Hepatocyte (in vitro differentiated cells): ENCODE results near the gene NCOA6. TPM values are rescaled to one million over a fixed set of nuclear protein-coding genes. Genes with fewer than 3 reads are reported as not detected.

ENCODE experiments used
- DNase-seq: peaks from one replicate; pipeline ENCODE4 v3.0.0-alpha.2; 2016; ENCODE audit warnings: low spot score
- H2AFZ ChIP-seq: fragments of 200-600 bp; sonication (generic); 2 replicates; pipeline ENCODE4 v1.6.0; 2016; ENCODE audit warnings: antibody characterized with exemption, mild to moderate bottlenecking
- H3K27ac ChIP-seq: fragments of 200-600 bp; sonication (generic); 2 replicates; pipeline ENCODE4 v1.5.1; 2016; ENCODE audit warnings: mild to moderate bottlenecking
- H3K27me3 ChIP-seq: fragments of 200-600 bp; sonication (generic); 2 replicates; pipeline ENCODE4 v1.6.1; 2016
- H3K36me3 ChIP-seq: fragments of 200-600 bp; sonication (generic); replicated peaks from 2 replicates; pipeline ENCODE4 v1.5.1; 2016; ENCODE audit warnings: low read depth; ENCODE audit not compliant: insufficient read depth
- H3K4me1 ChIP-seq: fragments of 200-600 bp; sonication (generic); 2 replicates; pipeline ENCODE4 v1.5.1; 2016; ENCODE audit warnings: mild to moderate bottlenecking, moderate library complexity; ENCODE audit not compliant: insufficient read depth
- H3K4me2 ChIP-seq: fragments of 200-600 bp; sonication (generic); 2 replicates; pipeline ENCODE4 v1.6.0; 2016
- H3K4me3 ChIP-seq: fragments of 200-600 bp; sonication (generic); 2 replicates; pipeline ENCODE4 v1.5.1; 2016; ENCODE audit warnings: mild to moderate bottlenecking
- H3K79me2 ChIP-seq: fragments of 200-600 bp; sonication (generic); 2 replicates; pipeline ENCODE4 v1.6.0; 2017; ENCODE audit warnings: mild to moderate bottlenecking
- H3K9me2 ChIP-seq: fragments of 200-600 bp; sonication (generic); replicated peaks from 2 replicates; pipeline ENCODE4 v1.6.0; 2017; ENCODE audit warnings: mild to moderate bottlenecking; ENCODE audit not compliant: insufficient read depth
- H3K9me3 ChIP-seq: fragments of 200-600 bp; sonication (generic); 2 replicates; pipeline ENCODE4 v1.5.1; 2016; ENCODE audit warnings: low read depth, mild to moderate bottlenecking
- H4K20me1 ChIP-seq: fragments of 200-600 bp; sonication (generic); 2 replicates; pipeline ENCODE4 v1.6.0; 2016; ENCODE audit warnings: mild to moderate bottlenecking; ENCODE audit not compliant: insufficient read depth, poor library complexity, severe bottlenecking
- EZH2 ChIP-seq: fragments of 200-600 bp; sonication (generic); IDR thresholded peaks from 2 replicates; pipeline ENCODE4 v1.6.1; 2016; ENCODE audit warnings: antibody characterized with exemption, mild to moderate bottlenecking, borderline replicate concordance
- EZH2phosphoT487 ChIP-seq: fragments of 200-600 bp; sonication (generic); IDR thresholded peaks from one replicate; pipeline ENCODE4 v1.6.1; 2018; ENCODE audit warnings: antibody characterized with exemption, mild to moderate bottlenecking, low read depth, moderate library complexity; ENCODE audit not compliant: unreplicated experiment, severe bottlenecking
- WGBS: methylation state at CpG from one replicate; pipeline ENCODE4 v1.1.6; 2016; ENCODE audit warnings: low lambda C conversion rate; ENCODE audit errors: missing lambda C conversion rate; 5-methylcytosine and 5-hydroxymethylcytosine counted together
- polyA plus RNA-seq: library from polyadenylated mRNA; unstranded; fragments of >200 nt; fragmentation: Nextera tagmentation; extraction: Ambion mirVana; gene quantifications from 2 replicates; pipeline ENCODE4 v1.2.1, GENCODE V29; 2016
- total RNA-seq: library from RNA; depleted of rRNA; stranded (reverse); fragments of >200 nt; gene quantifications from 2 replicates; pipeline ENCODE4 v1.2.3, GENCODE V29; 2014
- TF ChIP-seq, protein P1 (sequence below): fragments of 200-600 bp; sonication (generic); IDR thresholded peaks from 2 replicates; pipeline ENCODE4 v1.5.1; 2016; ENCODE audit warnings: antibody characterized with exemption, mild to moderate bottlenecking; ENCODE audit not compliant: poor library complexity

Gene NCOA6
- total and polyA plus RNA-seq, 2 experiments from 2014 or later = 11.6 to 23.5 TPM

GRCh38 chr20:34774886-34775285 is 50.6 kb downstream of the NCOA6 start:
- no peak for TF ChIP-seq EZH2phosphoT487
- TF ChIP-seq, protein P1, sequence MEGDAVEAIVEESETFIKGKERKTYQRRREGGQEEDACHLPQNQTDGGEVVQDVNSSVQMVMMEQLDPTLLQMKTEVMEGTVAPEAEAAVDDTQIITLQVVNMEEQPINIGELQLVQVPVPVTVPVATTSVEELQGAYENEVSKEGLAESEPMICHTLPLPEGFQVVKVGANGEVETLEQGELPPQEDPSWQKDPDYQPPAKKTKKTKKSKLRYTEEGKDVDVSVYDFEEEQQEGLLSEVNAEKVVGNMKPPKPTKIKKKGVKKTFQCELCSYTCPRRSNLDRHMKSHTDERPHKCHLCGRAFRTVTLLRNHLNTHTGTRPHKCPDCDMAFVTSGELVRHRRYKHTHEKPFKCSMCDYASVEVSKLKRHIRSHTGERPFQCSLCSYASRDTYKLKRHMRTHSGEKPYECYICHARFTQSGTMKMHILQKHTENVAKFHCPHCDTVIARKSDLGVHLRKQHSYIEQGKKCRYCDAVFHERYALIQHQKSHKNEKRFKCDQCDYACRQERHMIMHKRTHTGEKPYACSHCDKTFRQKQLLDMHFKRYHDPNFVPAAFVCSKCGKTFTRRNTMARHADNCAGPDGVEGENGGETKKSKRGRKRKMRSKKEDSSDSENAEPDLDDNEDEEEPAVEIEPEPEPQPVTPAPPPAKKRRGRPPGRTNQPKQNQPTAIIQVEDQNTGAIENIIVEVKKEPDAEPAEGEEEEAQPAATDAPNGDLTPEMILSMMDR = no peak
- no peak for TF ChIP-seq EZH2
- Histone ChIP-seq H3K79me2 (no peaks in the 10 kb centered on the region), H2AFZ (no peak overlapping the region), H3K9me2 (no peaks in the 10 kb centered on the region), H3K4me1 (no peaks in the 10 kb centered on the region), H3K27me3 (no peaks in the 10 kb centered on the region), H4K20me1 (no peaks in the 10 kb centered on the region), H3K27ac (no peak overlapping the region), H3K36me3 (no peaks in the 10 kb centered on the region), H3K9me3 (no peaks in the 10 kb centered on the region), H3K4me3 (no peak overlapping the region), H3K4me2 (no peak overlapping the region)
- no peak for DNase-seq

DNA sequence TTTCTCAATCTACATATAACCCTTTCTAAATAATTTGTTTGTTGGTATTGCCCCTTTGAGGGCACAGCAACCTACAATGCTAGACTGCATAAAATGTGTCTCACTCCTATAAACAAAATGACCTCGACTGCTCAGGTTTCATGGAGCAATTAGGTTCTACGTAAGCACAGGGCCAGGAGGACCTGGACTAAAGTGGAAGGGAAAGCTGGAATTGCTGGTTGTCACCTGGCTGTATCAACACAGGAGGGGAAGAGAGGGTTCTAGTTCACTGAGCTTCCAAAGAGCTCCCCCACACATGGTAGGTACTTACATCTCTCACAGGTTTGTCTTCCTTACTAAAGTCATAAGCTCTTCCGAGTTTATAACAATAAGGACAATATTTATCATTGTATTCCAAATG is 51.0 kb downstream of the NCOA6 start:
- Histone ChIP-seq H2AFZ (no peak overlapping the region), H3K4me3 (no peak overlapping the region), H3K9me2 (no peaks in the 10 kb centered on the region), H3K9me3 (no peaks in the 10 kb centered on the region), H4K20me1 (no peaks in the 10 kb centered on the region), H3K27me3 (no peaks in the 10 kb centered on the region), H3K4me2 (no peak overlapping the region), H3K79me2 (no peaks in the 10 kb centered on the region), H3K27ac (no peak overlapping the region), H3K4me1 (no peaks in the 10 kb centered on the region), H3K36me3 (no peaks in the 10 kb centered on the region)
- no peak for DNase-seq
- TF ChIP-seq, protein P1 = no peak
- TF ChIP-seq EZH2 (no peak), EZH2phosphoT487 (no peak)
- WGBS = 81% methylated on average over 3 of the region's 3 CpGs

DNA sequence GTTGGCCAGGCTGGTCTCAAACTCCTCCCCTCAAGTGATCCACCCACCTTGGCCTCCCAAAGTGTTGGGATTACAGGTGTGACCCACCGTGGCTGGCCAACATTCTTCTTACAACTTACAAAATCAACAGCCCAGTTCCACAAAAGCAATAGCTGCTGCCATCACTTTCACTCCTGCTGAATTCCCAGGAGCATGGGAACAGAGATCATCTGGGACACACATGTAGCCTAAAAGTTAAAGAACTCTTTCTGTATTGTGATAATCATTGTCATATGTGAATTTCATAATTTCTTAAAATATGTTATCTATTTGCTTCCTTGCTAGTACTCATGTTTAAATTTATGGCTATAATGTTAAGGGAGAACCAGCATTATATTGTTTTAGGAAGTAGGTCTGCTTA is 51.7 kb downstream of the NCOA6 start:
- no peaks in the 10 kb centered on the region for H3K79me2 ChIP-seq
- H4K20me1 ChIP-seq = peaks cover 2% of the 10 kb centered on the region
- H3K9me2 ChIP-seq = no peaks in the 10 kb centered on the region
- TF ChIP-seq, protein P1 = no peak
- TF ChIP-seq EZH2 (no peak), EZH2phosphoT487 (no peak)
- H3K27ac ChIP-seq = no peak overlapping the region
- H3K9me3 ChIP-seq = no peaks in the 10 kb centered on the region
- no peaks in the 10 kb centered on the region for H3K4me1 ChIP-seq
- no peaks in the 10 kb centered on the region for H3K36me3 ChIP-seq
- no peak overlapping the region for H3K4me3 ChIP-seq
- DNase-seq = no peak
- no peak overlapping the region for H3K4me2 ChIP-seq
- 69% methylated on average over 1 of the region's 1 CpG for WGBS
- no peaks in the 10 kb centered on the region for H3K27me3 ChIP-seq
- no peak overlapping the region for H2AFZ ChIP-seq

- no peaks in the 10 kb centered on the region for H3K36me3 ChIP-seq
These were observed 53.0 kb downstream of the NCOA6 start for GRCh38 chr20:34772437-34772836.

More at GRCh38 chr20:34772437-34772836, 53.0 kb downstream of the NCOA6 start:
- Histone ChIP-seq H3K9me3 (no peaks in the 10 kb centered on the region), H3K4me1 (no peaks in the 10 kb centered on the region), H3K27me3 (no peaks in the 10 kb centered on the region), H3K4me3 (no peak overlapping the region), H3K9me2 (no peaks in the 10 kb centered on the region), H4K20me1 (peaks cover 3% of the 10 kb centered on the region), H3K4me2 (no peak overlapping the region), H3K27ac (no peak overlapping the region), H2AFZ (no peak overlapping the region), H3K79me2 (peaks cover 3% of the 10 kb centered on the region)
- DNase-seq = no peak
- TF ChIP-seq, protein P1 = no peak
- TF ChIP-seq EZH2phosphoT487 = no peak
- TF ChIP-seq EZH2 = no peak
- 92% methylated on average over 3 of the region's 3 CpGs for WGBS
